Vagina (tissue), 2 donors: ENCODE data around the gene AS3MT.
"Not testable (repeated sequence)": the region's sequence is repeated elsewhere in the genome, so short reads cannot be mapped to it uniquely, and the experiment has no call there.

Source experiments
- CTCF ChIP-seq, 3 experiments: fragments of 450-650 bp in 2 of 3; fragments of 200-600 bp in 1 of 3; sonication (generic) in 1 of 3; IDR thresholded peaks; one replicate each; pipeline ENCODE4 v1.5.1; 2017 to 2019; ENCODE audit warnings: antibody characterized with exemption in 3 of 3, mild to moderate bottlenecking in 2 of 3, moderate library complexity in 2 of 3
- POLR2A ChIP-seq, 2 donors: fragments of 450-650 bp; IDR thresholded peaks; one replicate each; pipeline ENCODE4 v1.6.1; 2017; ENCODE audit warnings: antibody characterized with exemption in 2 of 2, mild to moderate bottlenecking in 2 of 2, moderate library complexity in 2 of 2
- POLR2AphosphoS5 ChIP-seq, 2 donors: sonication (generic); formaldehyde crosslinking; IDR thresholded peaks; one replicate each; pipeline ENCODE4 v1.9.0; 2017; ENCODE audit warnings: antibody characterized with exemption in 2 of 2, mild to moderate bottlenecking in 2 of 2, low read depth in 1 of 2; ENCODE audit not compliant: insufficient read depth in 1 of 2

DNA sequence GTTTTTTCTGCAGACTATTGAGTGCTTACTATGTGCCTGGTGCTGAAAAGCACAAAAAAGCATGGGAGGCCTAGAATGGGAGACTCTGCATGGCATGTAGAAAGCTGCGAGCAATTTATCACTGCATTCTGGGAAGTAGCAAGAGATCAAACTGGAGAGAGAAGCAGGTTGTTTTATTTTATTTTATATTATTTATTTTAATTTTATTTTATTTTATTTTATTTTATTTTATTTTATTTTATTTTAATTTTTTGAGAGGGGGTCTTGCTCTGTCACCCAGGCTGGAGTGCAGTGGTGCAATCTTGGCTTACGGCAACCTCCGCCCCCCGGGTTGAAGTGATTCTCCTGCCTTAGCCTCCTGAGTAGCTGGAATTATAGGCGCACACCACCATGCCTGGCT is 49.3 kb upstream of the AS3MT start:
- TF ChIP-seq CTCF (IDR thresholded peaks at IDR 0.05); POLR2A (IDR thresholded peaks at IDR 0.05); POLR2AphosphoS5 (IDR thresholded peaks at IDR 0.05; ENCODE audit: insufficient read depth in 1 of 2, low read depth in 1 of 2): not testable (repeated sequence)
